Measurements from ENCODE around the gene ATP5PD. TPM values are rescaled to one million over a fixed set of nuclear protein-coding genes. Genes with fewer than 3 reads are reported as not detected.

ATP5PD gene
- total and polyA plus RNA-seq, 2 of the 13 experiments (the other 11 are each of a cell fraction or from before 2014, with no cell fraction given): 158 to 428 TPM

DNA sequence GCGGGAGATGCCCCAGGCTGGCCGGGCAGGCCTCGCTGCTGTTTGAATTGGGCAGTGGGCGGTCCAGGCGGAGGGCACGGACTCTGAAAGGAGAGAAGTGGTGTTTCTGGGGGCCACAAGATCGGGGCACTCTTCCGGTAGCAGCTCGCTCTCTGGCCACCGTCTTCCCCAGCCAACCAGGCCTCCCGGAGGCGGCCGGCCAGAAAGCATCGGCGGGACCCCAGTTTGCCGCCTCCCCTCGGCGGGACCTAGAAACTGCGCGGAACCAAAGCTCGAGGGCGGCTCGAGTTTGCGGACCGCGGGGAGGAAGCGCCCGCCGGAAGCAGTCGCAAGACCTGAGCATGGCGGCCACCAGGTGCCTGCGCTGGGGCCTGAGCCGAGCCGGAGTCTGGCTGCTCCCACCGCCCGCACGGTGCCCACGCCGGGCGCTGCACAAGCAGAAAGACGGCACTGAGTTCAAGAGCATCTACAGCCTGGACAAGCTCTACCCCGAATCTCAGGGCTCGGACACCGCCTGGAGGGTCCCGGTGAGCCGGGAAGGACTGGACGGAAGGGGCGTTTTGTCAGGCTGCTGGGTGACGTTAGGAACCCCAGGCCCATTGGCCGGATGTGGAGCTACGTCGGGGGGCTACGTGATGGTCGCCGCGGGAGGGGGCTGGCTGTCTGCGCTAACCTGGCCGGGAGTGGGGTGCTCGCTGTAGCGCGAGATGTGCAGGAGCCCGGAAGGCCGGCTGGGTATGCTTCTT, 34.2 kb downstream of the ATP5PD start, which contains the start of gene MRPL58 (continued):
- TF ChIP-seq, protein P1, sequence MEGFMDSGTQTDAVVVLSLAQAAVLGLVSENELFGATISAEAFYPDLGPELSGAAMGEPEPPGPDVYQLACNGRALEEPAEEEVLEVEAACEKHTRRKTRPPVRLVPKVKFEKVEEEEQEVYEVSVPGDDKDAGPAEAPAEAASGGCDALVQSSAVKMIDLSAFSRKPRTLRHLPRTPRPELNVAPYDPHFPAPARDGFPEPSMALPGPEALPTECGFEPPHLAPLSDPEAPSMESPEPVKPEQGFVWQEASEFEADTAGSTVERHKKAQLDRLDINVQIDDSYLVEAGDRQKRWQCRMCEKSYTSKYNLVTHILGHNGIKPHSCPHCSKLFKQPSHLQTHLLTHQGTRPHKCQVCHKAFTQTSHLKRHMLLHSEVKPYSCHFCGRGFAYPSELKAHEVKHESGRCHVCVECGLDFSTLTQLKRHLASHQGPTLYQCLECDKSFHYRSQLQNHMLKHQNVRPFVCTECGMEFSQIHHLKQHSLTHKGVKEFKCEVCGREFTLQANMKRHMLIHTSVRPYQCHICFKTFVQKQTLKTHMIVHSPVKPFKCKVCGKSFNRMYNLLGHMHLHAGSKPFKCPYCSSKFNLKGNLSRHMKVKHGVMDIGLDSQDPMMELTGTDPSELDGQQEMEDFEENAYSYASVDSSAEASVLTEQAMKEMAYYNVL (CRISPR knock-in tag; IDR thresholded peaks at IDR 0.05; ENCODE audit: borderline replicate concordance): peak; percentile 95; the same call in 1 of the 2 replicates
- TF ChIP-seq, protein P2, sequence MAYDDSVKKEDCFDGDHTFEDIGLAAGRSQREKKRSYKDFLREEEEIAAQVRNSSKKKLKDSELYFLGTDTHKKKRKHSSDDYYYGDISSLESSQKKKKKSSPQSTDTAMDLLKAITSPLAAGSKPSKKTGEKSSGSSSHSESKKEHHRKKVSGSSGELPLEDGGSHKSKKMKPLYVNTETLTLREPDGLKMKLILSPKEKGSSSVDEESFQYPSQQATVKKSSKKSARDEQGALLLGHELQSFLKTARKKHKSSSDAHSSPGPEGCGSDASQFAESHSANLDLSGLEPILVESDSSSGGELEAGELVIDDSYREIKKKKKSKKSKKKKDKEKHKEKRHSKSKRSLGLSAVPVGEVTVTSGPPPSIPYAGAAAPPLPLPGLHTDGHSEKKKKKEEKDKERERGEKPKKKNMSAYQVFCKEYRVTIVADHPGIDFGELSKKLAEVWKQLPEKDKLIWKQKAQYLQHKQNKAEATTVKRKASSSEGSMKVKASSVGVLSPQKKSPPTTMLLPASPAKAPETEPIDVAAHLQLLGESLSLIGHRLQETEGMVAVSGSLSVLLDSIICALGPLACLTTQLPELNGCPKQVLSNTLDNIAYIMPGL (CRISPR knock-in tag; IDR thresholded peaks at IDR 0.05; ENCODE audit: borderline replicate concordance in 1 of 2, low read depth in 1 of 2): peak; percentile 99
- TF ChIP-seq PHF5A (CRISPR knock-in tag; IDR thresholded peaks at IDR 0.05; ENCODE audit: low read depth, unreplicated experiment) (peak; percentile 94), MTA1 (CRISPR knock-in tag; IDR thresholded peaks at IDR 0.05; ENCODE audit: borderline replicate concordance) (peak; percentile 96), ZNF101 (CRISPR knock-in tag; IDR thresholded peaks at IDR 0.05; ENCODE audit: borderline replicate concordance, low read depth) (no peak; the same call in 1 of the 2 replicates), CBX2 (IDR thresholded peaks at IDR 0.05; ENCODE audit: low read depth, low read length) (no peak), CBX2 (CRISPR knock-in tag; IDR thresholded peaks at IDR 0.05; ENCODE audit: low read depth) (0 out of 2 replicates have a peak, but pooled peaks have one; percentile 27), FOXK2 (IDR thresholded peaks at IDR 0.05) (no peak), ZNF607 (CRISPR knock-in tag; IDR thresholded peaks at IDR 0.05; ENCODE audit: borderline replicate concordance) (peak; percentile 83; the same call in 1 of the 2 replicates), SAP130 (CRISPR knock-in tag; IDR thresholded peaks at IDR 0.05; ENCODE audit: low read depth) (peak; percentile 96), SMAD9 (CRISPR knock-in tag; IDR thresholded peaks at IDR 0.05) (no peak)
- TF ChIP-seq, protein P3, sequence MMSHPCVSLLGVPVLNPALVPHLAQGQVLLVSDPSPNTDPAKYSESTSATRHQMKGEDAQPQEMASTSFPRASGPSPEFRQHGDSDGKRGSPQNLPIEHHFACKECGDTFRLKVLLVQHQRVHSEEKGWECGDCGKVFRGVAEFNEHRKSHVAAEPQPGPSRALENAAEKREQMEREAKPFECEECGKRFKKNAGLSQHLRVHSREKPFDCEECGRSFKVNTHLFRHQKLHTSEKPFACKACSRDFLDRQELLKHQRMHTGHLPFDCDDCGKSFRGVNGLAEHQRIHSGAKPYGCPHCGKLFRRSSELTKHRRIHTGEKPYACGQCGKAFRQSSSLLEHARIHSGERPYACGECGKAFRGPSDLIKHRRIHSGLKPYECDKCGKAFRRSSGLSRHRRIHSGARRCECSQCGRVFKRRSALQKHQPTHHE (CRISPR knock-in tag; IDR thresholded peaks at IDR 0.05; ENCODE audit: borderline replicate concordance): peak; percentile 99
- TF ChIP-seq, protein P4, sequence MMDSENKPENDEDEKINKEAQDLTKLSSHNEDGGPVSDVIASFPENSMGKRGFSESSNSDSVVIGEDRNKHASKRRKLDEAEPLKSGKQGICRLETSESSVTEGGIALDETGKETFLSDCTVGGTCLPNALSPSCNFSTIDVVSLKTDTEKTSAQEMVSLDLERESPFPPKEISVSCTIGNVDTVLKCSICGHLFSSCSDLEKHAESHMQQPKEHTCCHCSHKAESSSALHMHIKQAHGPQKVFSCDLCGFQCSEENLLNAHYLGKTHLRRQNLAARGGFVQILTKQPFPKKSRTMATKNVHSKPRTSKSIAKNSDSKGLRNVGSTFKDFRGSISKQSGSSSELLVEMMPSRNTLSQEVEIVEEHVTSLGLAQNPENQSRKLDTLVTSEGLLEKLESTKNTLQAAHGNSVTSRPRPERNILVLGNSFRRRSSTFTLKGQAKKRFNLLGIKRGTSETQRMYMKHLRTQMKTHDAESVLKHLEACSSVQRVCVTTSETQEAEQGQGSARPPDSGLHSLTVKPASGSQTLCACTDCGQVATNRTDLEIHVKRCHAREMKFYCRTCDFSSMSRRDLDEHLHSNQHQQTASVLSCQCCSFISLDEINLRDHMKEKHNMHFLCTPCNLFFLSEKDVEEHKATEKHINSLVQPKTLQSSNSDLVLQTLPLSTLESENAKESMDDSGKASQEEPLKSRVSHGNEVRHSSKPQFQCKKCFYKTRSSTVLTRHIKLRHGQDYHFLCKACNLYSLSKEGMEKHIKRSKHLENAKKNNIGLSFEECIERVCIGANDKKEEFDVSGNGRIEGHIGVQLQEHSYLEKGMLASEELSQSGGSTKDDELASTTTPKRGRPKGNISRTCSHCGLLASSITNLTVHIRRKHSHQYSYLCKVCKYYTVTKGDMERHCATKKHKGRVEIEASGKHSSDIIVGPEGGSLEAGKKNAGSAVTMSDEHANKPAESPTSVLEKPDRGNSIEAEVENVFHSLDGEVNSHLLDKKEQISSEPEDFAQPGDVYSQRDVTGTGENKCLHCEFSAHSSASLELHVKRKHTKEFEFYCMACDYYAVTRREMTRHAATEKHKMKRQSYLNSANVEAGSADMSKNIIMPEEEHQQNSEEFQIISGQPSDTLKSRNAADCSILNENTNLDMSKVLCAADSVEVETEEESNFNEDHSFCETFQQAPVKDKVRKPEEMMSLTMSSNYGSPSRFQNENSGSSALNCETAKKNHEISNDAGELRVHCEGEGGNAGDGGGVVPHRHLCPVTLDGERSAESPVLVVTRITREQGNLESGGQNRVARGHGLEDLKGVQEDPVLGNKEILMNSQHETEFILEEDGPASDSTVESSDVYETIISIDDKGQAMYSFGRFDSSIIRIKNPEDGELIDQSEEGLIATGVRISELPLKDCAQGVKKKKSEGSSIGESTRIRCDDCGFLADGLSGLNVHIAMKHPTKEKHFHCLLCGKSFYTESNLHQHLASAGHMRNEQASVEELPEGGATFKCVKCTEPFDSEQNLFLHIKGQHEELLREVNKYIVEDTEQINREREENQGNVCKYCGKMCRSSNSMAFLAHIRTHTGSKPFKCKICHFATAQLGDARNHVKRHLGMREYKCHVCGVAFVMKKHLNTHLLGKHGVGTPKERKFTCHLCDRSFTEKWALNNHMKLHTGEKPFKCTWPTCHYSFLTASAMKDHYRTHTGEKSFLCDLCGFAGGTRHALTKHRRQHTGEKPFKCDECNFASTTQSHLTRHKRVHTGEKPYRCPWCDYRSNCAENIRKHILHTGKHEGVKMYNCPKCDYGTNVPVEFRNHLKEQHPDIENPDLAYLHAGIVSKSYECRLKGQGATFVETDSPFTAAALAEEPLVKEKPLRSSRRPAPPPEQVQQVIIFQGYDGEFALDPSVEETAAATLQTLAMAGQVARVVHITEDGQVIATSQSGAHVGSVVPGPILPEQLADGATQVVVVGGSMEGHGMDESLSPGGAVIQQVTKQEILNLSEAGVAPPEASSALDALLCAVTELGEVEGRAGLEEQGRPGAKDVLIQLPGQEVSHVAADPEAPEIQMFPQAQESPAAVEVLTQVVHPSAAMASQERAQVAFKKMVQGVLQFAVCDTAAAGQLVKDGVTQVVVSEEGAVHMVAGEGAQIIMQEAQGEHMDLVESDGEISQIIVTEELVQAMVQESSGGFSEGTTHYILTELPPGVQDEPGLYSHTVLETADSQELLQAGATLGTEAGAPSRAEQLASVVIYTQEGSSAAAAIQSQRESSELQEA (CRISPR knock-in tag; IDR thresholded peaks at IDR 0.05; ENCODE audit: not compliant biosample characterization): peak; percentile 87
